EH (cell line): Measurements from ENCODE around the gene HCN3.

Source experiments
- DNase-seq: peaks from one replicate; pipeline ENCODE4 v3.0.0-alpha.2; 2015; ENCODE audit warnings: low read depth

Gene HCN3

GRCh38 chr1:155254228-155254713 lies 23.0 kb upstream of the HCN3 start:
- no peak for DNase-seq

DNA sequence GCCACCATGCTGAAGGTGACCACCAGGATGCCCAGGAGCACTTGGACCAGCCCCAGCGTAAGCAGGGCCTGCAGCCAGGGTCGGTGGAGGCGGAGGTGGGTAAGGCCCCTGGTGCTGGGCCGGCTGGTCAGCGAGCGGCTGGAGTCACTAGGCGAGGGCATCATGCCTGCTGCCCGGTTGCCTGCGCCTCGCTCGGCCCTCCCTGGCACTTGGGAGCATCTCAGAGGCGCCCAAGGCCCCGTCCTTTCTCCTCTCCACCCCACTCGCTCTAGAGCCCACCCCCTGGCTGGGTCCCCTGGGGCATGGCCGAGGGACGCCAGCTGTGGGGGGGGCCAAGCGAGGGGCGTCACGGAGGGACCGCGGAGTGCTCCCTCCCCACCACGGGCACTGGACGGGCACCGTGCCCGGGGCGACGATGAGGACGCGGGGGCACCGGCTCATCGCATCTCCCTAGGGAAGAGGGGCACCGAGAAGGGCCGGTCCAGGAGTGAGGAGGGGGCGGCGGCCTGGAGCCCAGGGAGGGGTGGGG lies 22.5 kb upstream of the HCN3 start:
- DNase-seq, result peak; percentile 34

DNA sequence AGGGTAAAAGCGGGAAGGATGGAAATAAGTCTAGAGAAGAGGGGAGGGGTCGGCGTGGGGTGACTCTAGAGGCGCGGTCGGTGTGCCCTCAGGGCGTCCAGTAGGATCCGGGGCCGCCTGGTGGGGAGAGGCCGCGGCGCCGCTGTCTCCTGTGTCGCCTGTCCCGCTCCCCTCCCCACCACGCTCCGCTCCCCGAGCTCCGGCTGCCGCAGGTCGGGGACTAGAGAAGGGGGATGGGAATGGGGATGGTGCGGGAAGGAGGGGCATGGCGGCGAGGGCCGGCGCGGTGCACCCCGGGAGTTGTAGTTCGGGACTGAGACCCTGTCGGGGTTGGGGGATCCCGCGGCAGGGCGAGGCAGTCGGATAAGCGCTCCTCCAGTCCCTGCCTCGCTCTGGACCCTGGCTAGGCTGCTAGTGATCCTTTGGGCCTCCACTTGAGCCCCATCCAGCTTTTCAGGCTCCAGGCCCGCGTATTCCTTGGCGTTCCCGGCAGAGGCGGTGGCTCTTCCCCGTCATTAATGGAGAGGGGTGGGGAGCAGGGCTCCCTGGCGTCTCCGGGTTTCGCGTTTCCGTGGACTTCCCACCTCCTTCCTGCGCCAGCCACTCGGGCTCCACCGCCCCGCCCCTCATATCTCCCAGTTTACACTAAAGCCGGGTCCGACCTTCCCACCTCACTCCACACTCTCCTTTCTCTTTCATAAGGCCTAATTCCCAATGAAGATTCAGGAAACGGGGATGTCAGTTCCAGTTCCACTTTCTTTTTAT lies 21.8 kb upstream of the HCN3 start, which contains the start of gene ENTREP3:
Gene ENTREP3 (minus strand): TSS at position 241 of the 765 bp plus-strand sequence. CDS start 606 bp downstream, outside the sequence.
- peak; percentile 87 for DNase-seq

GRCh38 chr1:155256058-155256852 lies 21.0 kb upstream of the HCN3 start:
- no peak for DNase-seq

DNA sequence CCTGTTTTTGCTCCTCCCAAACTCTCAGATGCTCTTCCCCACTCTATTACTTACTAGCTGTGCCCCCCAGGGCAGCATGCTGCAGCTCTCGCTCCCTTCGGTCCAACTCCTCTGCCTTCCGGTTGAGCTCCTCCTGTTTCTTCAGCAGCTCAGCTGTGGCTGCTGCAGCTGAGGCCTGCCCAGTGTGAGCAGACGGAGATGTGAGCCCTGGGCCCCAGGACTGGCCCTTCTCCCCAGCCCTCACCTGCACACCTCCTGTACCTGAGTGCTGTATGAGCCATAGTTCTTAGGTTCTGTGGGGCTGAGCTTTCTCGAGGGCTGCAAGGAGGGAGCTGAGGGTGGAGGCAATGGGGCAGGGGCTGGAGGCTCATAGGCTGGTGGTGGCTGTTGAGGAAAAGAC lies 17.0 kb upstream of the HCN3 start:
- DNase-seq, result no peak

DNA sequence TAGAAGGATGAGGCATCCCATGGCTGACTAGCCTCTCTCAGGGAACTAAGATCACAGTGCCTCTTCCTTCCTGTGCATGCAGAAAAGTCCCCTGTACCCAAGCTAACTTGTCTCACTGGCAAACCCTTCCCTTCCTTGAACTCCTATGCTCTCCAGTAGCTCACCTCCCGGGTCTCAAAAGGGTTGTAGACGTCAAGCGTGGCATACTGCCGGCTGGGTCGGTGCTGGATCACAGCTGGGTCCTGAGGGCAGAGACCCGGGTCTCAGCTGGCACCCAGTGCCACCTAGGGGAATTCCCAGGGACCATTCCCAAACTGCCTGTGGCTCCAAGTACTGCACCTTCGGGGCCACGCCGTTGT lies 15.8 kb upstream of the HCN3 start:
- peak; percentile 39 for DNase-seq

DNA sequence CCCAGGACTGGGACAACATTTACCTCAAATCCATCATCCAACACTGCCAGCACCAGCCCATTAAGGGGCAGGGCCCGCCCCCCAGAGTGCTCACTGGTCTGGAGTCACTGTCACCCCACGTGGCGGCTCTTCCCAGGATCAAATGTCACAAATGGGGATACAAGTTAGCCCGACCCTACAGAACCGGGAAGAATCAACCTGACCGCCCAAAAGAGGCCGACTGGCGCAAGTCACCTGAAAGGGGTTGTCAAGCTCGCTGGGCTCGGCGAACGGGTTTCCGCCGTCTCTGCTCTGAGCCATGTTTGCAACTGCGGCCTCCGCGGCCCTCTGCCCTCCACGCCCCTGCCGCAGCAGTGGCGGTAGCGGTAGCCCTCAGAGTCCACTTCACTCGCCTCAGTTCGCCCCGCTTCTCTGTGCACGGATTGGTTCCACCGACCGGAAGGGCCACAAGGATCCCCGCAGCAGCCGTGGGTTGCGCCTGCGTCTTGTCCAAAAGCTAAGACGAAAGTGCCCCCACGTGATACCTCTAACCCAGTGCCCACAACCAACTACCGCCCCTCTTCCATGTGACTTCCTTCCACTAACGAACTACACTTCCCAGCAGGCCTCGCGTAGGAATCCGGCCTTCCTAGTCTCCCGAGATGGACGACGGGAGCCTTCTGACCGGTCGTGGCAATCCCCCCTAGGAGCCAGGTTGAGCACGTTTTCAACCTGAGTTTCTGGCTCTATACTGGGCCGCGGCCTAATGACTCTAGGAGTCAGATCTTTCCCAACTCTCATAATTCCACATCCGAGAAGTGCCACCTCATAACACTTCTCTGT lies 15.2 kb upstream of the HCN3 start, which contains the start of gene SCAMP3:
Gene SCAMP3 (minus strand): TSS at position 509 of the 822 bp plus-strand sequence. CDS start 209 bp downstream, at position 300.
- DNase-seq, result peak; percentile 99

DNA sequence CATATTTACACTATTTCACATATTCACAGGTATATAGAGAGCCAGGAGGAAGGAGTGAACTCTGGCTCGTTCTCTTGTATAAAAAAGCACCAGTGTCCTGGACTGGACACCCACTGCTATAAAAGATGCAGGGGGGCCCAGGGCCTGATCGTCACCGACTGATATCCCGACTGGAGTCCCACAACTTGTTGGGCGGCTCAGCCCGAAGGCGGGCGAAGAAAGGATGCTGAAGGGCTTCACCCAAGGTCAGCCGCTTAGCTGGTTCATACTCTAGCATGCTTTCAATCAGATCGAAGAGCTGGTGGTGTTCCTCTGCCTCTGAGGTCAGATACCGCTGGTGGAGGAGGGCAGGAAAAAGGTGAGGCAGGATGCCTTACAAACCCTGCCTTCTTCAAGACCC lies 14.2 kb upstream of the HCN3 start:
- DNase-seq, result no peak

GRCh38 chr1:155266553-155266952 lies 10.7 kb upstream of the HCN3 start:
- no peak for DNase-seq

DNA sequence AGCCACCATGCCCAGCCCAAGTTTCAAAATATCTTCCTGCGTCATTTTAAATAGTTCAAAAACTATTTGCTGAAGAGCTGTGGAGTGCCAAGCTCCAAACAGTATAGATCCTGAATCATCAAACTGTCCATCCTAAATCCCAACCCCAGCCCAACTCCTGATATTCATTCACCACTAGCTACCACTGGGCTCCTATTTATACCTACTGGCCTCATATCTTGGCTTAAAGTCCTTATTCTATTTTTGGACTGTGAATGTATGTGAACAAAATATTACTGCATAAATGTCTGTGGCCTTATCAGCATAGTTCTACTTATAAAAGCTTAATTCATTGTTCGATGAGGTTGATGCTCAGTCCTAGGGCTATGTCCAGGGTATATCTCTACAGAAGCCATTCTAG lies 9.9 kb upstream of the HCN3 start:
- DNase-seq, result no peak

- DNase-seq, result no peak
Measured at GRCh38 chr1:155268630-155269029, 8.6 kb upstream of the HCN3 start.

GRCh38 chr1:155269381-155269780 lies 7.9 kb upstream of the HCN3 start:
- DNase-seq, result no peak

DNA sequence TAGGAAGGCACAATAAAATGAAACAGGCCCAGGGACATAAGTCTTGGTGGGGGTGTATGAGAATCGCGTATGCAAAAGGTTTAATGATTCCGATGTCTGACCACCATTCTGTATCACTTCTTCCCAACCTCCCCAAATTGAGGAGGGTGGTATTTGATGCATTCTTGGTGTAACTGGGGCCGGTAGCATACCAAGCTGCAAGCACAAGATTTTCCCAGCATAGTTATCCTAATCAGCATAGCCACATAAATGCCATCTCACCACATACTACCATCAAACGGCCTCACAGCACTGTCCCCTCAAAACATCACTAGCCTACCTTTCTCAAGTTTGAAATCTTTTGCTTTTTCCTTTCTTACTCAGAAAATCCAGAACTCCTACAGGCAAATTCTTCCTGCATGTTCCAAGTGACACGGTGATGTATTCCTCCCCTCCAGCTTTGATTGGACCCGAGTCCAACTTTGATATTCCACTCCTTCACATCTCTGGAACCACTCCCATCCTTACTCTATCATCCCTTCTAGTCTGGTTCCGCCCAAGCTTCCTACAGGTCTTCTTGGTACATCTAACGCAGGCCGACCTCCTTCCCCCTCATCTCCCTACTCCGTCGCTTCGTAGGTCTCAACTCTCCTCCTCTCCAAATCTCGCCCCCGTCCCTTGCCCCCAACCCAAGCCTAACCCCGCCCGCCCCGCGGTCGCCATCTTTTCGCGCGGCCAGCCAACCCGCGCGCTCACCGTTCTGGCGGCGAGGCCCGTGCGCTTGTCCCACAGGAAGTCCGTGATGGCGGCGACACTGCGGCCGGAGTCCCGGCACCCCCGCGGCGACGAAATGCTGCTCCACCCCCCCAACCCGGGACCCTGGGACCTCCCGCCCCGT lies 4.6 kb upstream of the HCN3 start:
- peak; percentile 70 for DNase-seq

DNA sequence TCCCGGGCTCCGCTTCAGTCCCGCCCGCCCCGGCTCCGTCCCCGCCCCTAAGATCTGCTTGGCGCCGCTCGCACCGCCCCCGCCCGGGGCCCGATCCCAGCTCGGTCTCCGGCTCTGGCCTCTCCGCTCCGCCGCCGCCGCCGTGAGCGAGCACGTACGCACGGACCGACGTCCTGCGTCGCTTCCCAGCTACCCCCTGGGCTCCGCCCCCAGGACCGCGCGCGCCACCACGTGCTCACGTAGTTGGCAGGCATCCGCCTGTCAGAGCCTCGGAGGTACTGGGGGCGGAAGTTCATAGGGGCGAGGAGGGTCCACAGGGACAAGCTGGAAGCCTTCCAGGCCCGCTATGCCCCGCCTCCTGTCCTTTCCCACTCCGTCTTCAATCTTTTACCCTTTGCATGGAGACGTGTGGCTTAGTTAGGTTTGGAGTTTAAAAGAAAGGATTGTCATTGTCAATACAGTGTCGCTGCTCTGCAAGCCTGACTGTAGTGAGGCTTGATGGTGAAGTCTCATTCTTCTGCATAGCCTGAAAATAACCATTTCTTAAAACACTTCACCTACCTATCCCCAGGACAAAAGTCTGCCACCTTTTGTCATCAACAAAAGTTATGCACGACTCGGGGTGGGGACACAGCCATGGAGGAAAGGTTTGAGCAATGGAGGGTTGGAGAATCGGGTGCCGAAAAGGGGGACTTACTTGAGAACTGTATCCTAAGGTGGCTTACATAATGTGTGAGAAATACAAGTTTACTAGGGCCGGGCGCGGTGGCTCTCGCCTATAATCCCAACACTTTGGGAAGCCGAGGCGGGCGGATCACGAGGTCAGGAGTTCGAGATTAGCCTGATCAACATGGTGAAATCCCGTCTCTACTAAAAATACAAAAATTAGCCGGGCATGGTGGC lies 3.7 kb upstream of the HCN3 start, which contains the start of gene CLK2:
Gene CLK2 (minus strand): TSS at position 162 of the 903 bp plus-strand sequence. CDS start 2,527 bp downstream, outside the sequence.
- peak; percentile 93 for DNase-seq

GRCh38 chr1:155277902-155278688 lies 832 bp downstream of the HCN3 start:
- DNase-seq, result peak; percentile 45

DNA sequence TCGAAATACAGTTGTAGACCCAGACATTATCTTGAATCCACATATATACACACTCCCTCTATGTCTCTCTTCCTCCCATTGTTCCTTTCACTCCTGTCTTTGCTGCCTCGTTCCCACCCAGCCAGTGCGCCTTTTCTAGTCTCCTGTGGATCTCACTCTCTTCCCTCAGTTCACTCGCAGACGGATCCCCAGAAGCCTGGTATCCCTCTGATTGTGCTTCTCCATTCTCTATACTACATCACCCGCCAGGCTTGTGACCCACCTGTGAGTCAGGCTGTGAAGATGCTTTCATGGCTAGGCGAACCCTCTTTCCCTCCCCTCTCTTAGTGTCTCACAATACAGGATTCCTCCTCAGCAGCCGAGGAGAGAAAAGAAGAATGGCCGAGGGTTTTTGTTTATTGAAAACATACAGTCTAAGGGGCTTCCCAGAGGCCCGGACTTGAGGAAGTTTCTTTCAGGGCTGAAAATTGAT lies 1.5 kb downstream of the HCN3 start:
- no peak for DNase-seq

- no peak for DNase-seq
Measured at GRCh38 chr1:155279268-155279667, 2.0 kb downstream of the HCN3 start.

DNA sequence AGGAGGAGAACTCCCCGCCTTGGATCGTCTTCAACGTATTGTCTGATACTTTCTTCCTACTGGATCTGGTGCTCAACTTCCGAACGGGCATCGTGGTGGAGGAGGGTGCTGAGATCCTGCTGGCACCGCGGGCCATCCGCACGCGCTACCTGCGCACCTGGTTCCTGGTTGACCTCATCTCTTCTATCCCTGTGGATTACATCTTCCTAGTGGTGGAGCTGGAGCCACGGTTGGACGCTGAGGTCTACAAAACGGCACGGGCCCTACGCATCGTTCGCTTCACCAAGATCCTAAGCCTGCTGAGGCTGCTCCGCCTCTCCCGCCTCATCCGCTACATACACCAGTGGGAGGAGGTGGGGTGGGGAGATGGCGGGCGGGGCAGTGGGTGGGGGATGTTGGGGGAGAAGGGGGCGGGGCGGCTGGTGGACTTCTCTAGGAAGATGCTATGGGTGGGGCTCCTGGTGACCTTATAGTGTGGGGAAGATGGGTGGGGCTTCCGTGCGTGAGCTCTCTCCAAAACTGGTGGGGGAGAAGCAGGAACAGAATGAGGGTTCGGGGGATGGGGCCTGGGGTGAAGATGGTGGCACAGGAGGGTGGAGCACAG lies 5.3 kb downstream of the HCN3 start:
- DNase-seq, result no peak
